HUES64 (cell line): ENCODE data around the gene ADCY7.

ENCODE experiments used
- H3K27ac ChIP-seq: 2 replicates; pipeline ENCODE4 v1.7.0; 2013; ENCODE audit warnings: low read depth, low read length, inconsistent platforms
- H3K27me3 ChIP-seq: 2 replicates; pipeline ENCODE4 v1.6.1; 2013; ENCODE audit warnings: mild to moderate bottlenecking, low read length; ENCODE audit not compliant: insufficient read depth
- H3K36me3 ChIP-seq: 2 replicates; pipeline ENCODE4 v1.6.1; 2013; ENCODE audit warnings: mild to moderate bottlenecking, low read length; ENCODE audit not compliant: insufficient read depth
- H3K4me1 ChIP-seq: 2 replicates; pipeline ENCODE4 v1.6.1; 2013; ENCODE audit warnings: mild to moderate bottlenecking, low read length, moderate library complexity; ENCODE audit not compliant: insufficient read depth
- H3K4me3 ChIP-seq: 2 replicates; pipeline ENCODE4 v1.5.1; 2013; ENCODE audit warnings: mild to moderate bottlenecking, low read length, moderate library complexity
- H3K9ac ChIP-seq: 2 replicates; pipeline ENCODE4 v1.6.1; 2013; ENCODE audit warnings: mild to moderate bottlenecking, low read depth, low read length
- H3K9me3 ChIP-seq: 2 replicates; pipeline ENCODE4 v1.6.1; 2013; ENCODE audit warnings: low read depth, low read length; ENCODE audit not compliant: insufficient read depth
- WGBS: fragments of 150-250, 120-280 bp; methylation state at CpG from one replicate; pipeline ENCODE4 v1.1.7; 2013; ENCODE audit warnings: missing lambda C conversion rate; 5-methylcytosine and 5-hydroxymethylcytosine counted together

ADCY7 gene

DNA sequence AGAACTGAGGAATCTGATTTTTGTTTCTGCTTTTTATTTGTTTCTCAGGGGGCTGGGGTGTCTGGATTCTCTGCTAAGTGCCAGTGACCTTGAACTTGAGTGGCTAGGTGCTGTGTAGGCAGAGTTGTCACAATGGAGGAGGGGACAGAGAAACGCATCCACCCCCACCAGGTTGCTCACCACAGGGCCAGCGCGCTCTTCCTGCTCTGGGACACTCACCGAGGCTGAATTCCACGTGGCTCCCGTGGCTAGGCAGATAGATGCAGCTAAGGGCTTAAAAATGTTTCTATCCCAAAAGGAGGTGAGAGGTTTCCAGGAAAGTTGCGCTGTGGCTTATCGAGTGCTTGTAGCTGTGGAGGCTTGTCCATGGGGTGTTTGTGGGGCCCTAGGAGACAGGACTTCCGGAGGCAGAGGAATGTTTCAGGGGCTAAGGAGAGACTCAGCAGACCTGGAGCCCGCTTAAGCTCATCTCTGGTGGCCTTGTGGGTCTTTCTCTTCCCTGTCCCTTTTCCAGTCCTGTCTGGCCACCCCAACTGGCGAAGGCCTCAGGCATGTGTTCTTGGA, 36.8 kb downstream of the ADCY7 start:
- no peaks in the 10 kb centered on the region for H3K4me1 ChIP-seq

GRCh38 chr16:50303605-50304466, 37.5 kb downstream of the ADCY7 start:
- 93% methylated on average over 33 of the region's 33 CpGs for WGBS
- no peaks in the 10 kb centered on the region for H3K27me3 ChIP-seq
- H3K9me3 ChIP-seq = no peaks in the 10 kb centered on the region
- no peaks in the 10 kb centered on the region for H3K4me1 ChIP-seq
- no peak overlapping the region for H3K9ac ChIP-seq
- H3K36me3 ChIP-seq = no peaks in the 10 kb centered on the region
- H3K4me3 ChIP-seq = no peak overlapping the region
- H3K27ac ChIP-seq = no peak overlapping the region

More for the DNA sequence above, 36.8 kb downstream of the ADCY7 start:
- WGBS = 88% methylated on average over 11 of the region's 11 CpGs
- Histone ChIP-seq H3K9ac (no peak overlapping the region), H3K27me3 (no peaks in the 10 kb centered on the region), H3K27ac (no peak overlapping the region), H3K36me3 (no peaks in the 10 kb centered on the region), H3K4me3 (no peak overlapping the region), H3K9me3 (no peaks in the 10 kb centered on the region)

GRCh38 chr16:50304467-50305440, 38.4 kb downstream of the ADCY7 start:
- no peaks in the 10 kb centered on the region for H3K36me3 ChIP-seq
- H3K27ac ChIP-seq = no peak overlapping the region
- WGBS = 90% methylated on average over 25 of the region's 25 CpGs
- no peaks in the 10 kb centered on the region for H3K4me1 ChIP-seq
- H3K27me3 ChIP-seq = no peaks in the 10 kb centered on the region
- no peak overlapping the region for H3K9ac ChIP-seq
- no peaks in the 10 kb centered on the region for H3K9me3 ChIP-seq
- no peak overlapping the region for H3K4me3 ChIP-seq

DNA sequence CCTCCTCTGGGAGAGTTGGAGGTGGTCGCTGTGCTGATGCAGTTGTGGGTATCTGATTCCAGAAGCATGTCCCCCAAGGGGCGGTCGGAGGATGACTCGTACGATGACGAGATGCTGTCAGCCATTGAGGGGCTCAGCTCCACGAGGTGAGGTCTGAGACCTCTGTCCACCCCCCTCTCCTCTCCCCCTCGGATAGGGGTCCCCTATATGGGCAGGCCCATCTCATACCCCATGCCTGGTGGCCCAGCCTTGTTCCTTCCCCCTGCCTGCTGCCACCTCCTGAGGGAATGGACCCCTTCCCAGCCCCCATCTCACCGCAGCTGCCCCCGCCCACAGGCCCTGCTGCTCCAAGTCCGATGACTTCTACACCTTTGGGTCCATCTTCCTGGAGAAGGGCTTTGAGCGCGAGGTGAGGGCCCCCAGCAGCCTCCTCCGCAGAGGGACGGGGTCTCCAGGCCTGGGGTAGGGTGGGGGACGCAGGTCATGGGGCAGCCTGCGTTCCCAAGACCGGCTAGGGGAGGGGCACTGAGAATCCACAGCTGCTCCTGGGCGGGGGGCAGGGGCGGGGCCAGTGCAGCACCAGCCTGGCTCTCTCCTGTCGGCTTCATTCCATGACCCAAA, 39.2 kb downstream of the ADCY7 start:
- 90% methylated on average over 21 of the region's 21 CpGs for whole genome bisulfite sequencing
- no peak overlapping the region for H3K4me3 ChIP-seq
- H3K27me3 ChIP-seq = no peaks in the 10 kb centered on the region
- no peaks in the 10 kb centered on the region for H3K9me3 ChIP-seq
- no peaks in the 10 kb centered on the region for H3K4me1 ChIP-seq
- H3K27ac ChIP-seq = no peak overlapping the region
- no peak overlapping the region for H3K9ac ChIP-seq
- no peaks in the 10 kb centered on the region for H3K36me3 ChIP-seq

- Histone ChIP-seq H3K4me1 (no peaks in the 10 kb centered on the region), H3K36me3 (no peaks in the 10 kb centered on the region), H3K9me3 (no peaks in the 10 kb centered on the region), H3K9ac (no peak overlapping the region), H3K27ac (no peak overlapping the region), H3K4me3 (no peak overlapping the region), H3K27me3 (no peaks in the 10 kb centered on the region)
- WGBS = 91% methylated on average over 9 of the region's 9 CpGs
Measured at GRCh38 chr16:50306287-50306686, 39.9 kb downstream of the ADCY7 start.

DNA sequence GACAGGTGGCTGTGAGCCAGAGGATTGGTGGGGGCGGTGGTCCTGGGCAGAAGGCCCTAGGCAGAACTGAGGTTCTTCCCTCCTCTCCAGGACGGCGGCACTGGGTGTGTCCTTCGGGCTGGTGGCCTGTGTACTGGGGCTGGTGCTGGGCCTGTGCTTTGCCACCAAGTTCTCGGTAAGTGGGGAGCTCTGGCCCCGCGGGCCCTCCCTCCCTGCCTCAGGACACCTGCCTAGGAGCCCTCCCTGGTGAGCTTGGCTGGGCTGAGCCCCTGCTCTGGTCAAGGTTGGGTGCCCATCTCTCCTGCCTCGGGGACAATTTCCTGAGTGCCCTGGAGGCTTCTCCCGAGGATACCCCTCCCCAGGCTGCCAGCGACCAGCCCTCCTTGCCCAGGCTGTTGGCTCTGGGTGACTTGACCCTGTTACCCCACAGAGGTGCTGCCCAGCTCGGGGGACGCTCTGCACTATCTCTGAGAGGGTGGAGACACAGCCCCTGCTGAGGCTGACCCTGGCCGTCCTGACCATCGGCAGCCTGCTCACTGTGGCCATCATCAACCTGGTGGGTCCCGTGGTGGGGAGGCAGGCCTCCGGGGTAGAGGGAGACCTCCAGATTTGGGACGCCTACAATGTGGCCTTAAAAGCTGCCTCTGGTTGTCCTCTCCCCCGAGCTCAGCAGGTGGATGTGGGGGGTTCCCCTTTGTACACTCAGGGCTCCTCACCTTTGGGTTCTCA, 42.0 kb downstream of the ADCY7 start:
- no peak overlapping the region for H3K4me3 ChIP-seq
- H3K27ac ChIP-seq = no peak overlapping the region
- WGBS = 93% methylated on average over 18 of the region's 18 CpGs

DNA sequence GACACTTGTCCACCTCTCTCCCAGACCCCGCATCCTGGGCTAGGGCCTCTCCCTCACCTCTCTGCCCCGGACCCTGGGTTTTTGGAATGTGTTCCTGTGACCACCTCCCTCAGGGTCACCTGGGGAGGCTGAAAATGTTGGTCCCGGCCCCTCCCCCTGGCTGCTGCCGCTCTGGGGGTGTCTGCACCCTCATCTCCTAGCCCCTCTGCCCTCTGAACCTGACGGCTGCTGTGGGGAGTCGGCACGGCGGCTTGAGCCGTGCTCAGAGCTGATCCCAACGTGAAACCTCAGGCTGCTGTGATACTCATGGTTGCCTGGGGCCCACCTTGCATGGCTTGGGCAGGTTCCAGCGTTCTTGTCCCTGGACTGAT, 42.8 kb downstream of the ADCY7 start:
- H3K9ac ChIP-seq = no peak overlapping the region
- H3K4me3 ChIP-seq = no peak overlapping the region
- H3K9me3 ChIP-seq = no peaks in the 10 kb centered on the region
- no peaks in the 10 kb centered on the region for H3K4me1 ChIP-seq
- H3K27ac ChIP-seq = no peak overlapping the region
- peaks cover under 1% of the 10 kb centered on the region; the same call in 1 of the 2 replicates for H3K36me3 ChIP-seq
- WGBS = 89% methylated on average over 11 of the region's 11 CpGs
- no peaks in the 10 kb centered on the region for H3K27me3 ChIP-seq

More for the DNA sequence above, 42.0 kb downstream of the ADCY7 start:
- H3K4me1 ChIP-seq = no peaks in the 10 kb centered on the region
- no peaks in the 10 kb centered on the region for H3K27me3 ChIP-seq
- no peaks in the 10 kb centered on the region for H3K9me3 ChIP-seq
- no peaks in the 10 kb centered on the region for H3K36me3 ChIP-seq
- no peak overlapping the region for H3K9ac ChIP-seq

DNA sequence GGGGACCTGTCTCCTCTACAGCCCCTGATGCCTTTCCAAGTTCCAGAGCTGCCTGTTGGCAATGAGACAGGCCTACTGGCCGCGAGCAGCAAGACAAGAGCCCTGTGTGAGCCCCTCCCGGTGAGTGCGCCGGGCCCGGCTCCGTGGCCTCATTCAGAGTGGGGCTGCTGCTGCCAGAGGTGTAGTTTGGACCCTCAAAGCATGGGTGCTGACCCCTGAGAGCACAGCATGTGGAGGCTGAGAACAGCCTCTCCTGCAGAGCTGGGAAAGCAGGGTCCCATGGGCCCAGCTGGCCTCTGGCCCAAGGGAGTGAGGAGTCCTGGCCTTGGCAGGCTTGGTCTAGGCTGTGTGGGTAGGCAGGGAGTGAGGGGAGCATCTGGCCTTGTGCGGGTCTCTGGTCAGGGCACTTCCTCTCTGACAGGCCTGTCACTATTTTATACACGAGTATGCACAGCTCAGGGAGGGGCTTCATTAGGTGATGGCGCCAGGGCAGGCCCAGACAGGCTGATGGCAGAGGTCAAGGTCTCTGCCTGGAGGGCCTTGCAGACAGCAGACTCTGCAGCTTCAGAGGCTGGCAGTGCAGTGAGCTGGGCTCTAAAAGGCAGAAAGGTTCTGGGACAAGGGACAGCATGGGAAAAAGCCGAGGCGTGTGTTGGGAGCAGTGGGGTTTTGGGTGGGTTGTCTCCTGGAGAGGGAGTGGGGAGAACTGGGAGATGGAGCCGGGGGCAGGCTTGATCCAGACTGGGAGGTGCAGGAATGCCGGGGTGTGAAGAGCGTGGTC, 43.4 kb downstream of the ADCY7 start:
- Histone ChIP-seq H3K4me1 (no peaks in the 10 kb centered on the region), H3K27ac (no peak overlapping the region), H3K27me3 (no peaks in the 10 kb centered on the region), H3K9me3 (no peaks in the 10 kb centered on the region), H3K4me3 (no peak overlapping the region), H3K9ac (no peak overlapping the region; the same call in 1 of the 2 replicates), H3K36me3 (peaks cover 7% of the 10 kb centered on the region)
- WGBS = 87% methylated on average over 15 of the region's 15 CpGs

GRCh38 chr16:50310308-50311133, 44.2 kb downstream of the ADCY7 start:
- Histone ChIP-seq H3K4me1 (no peaks in the 10 kb centered on the region), H3K9ac (no peak overlapping the region), H3K9me3 (no peaks in the 10 kb centered on the region), H3K36me3 (peaks cover 15% of the 10 kb centered on the region), H3K27ac (no peak overlapping the region), H3K27me3 (no peaks in the 10 kb centered on the region), H3K4me3 (no peak overlapping the region)
- 93% methylated on average over 18 of the region's 18 CpGs for WGBS
